Muscle layer of colon (tissue), 2 donors: ENCODE results near the gene MAN1A1.

Experiments
- H3K27ac ChIP-seq: one replicate; pipeline ENCODE4 v1.7.0; 2013; ENCODE audit warnings: low read depth, mild to moderate bottlenecking, low read length, moderate library complexity
- H3K27me3 ChIP-seq, 2 donors: one replicate each; pipeline ENCODE4 v1.7.0; 2013; ENCODE audit warnings: low read length in 2 of 2, mild to moderate bottlenecking in 2 of 2; ENCODE audit not compliant: insufficient read depth in 2 of 2, control insufficient read depth in 1 of 2
- H3K36me3 ChIP-seq: one replicate; pipeline ENCODE4 v1.7.0; 2013; ENCODE audit warnings: mild to moderate bottlenecking, low read length; ENCODE audit not compliant: insufficient read depth
- H3K4me1 ChIP-seq: one replicate; pipeline ENCODE4 v1.7.0; 2013; ENCODE audit warnings: mild to moderate bottlenecking, low read length; ENCODE audit not compliant: insufficient read depth
- H3K4me3 ChIP-seq, 2 donors: one replicate each; pipeline ENCODE4 v1.7.0; 2013; ENCODE audit warnings: low read length in 2 of 2, low read depth in 1 of 2, mild to moderate bottlenecking in 1 of 2, moderate library complexity in 1 of 2
- H3K9ac ChIP-seq: one replicate; pipeline ENCODE4 v1.7.0; 2013; ENCODE audit warnings: low read length
- H3K9me3 ChIP-seq: one replicate; pipeline ENCODE4 v1.7.0; 2013; ENCODE audit warnings: mild to moderate bottlenecking, low read length
- donor health status: abdominal sarcoma.
- donor health status: Adenocarcinoma of cecum.

The MAN1A1 gene

DNA sequence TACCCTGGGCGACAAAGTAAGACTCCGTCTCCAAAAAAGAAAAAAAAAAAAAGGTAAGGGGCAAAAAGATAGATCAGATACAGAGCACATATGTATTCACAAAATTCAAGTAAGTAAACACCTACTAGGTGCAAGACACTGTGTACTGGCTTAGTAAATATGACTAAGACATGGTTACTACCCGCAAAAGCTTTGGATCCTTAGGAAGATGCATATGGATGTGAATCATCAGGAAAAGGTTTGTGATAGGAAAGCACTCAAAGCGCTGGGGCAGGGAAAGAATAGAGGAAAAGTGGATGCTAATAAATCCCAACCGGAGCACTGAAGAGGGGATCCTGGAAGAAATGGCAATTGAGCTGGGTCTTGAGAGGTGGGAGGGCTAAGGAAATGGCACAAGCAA, 152.3 kb downstream of the MAN1A1 start:
- no peaks in the 10 kb centered on the region for H3K9me3 ChIP-seq
- no peaks in the 10 kb centered on the region for H3K27me3 ChIP-seq
- H3K4me3 ChIP-seq, result no peak overlapping the region
- H3K36me3 ChIP-seq, result peaks cover 6% of the 10 kb centered on the region
- no peak overlapping the region for H3K9ac ChIP-seq
- no peak overlapping the region for H3K27ac ChIP-seq
- no peaks in the 10 kb centered on the region for H3K4me1 ChIP-seq

DNA sequence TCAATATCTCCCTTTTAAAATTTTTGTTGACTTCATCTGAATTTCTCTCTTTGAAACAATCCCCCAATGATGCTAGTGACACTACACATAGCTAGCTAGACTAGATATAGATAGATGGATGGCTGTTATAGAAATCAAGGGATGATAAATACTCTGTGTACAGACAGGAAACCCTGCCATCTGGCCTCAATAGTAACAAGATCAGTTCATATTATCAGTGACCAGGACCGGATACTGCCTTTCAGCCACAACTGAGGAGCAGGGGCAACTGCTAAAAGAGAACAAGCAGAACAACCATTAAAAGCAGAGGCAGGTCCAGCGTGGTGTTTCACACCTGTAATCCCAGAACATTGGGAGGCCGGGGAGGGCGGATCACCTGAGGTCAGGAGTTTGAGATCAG, 152.8 kb downstream of the MAN1A1 start:
- no peaks in the 10 kb centered on the region for H3K9me3 ChIP-seq
- no peaks in the 10 kb centered on the region for H3K27me3 ChIP-seq
- peaks cover 6% of the 10 kb centered on the region for H3K36me3 ChIP-seq
- no peaks in the 10 kb centered on the region for H3K4me1 ChIP-seq
- no peak overlapping the region for H3K9ac ChIP-seq
- H3K27ac ChIP-seq, result no peak overlapping the region
- H3K4me3 ChIP-seq, result no peak overlapping the region

DNA sequence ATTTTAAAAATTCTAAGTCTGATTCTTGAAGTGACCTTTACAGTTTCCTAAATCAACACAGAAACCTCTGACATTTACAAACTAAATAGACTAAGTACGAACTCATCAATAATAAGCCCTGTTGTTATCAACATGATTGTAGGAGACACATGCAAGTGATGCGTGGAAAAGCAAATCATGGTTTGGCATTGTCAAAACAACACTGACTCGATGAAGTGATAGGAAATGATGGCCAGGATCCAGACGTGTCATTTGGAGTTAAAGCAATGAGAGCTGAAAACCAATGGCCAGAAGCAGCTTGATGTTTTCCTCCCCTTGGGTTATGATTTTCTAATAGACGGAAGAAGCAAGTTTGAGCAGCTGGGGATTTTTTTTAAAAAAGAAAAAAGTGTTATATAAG, 153.7 kb downstream of the MAN1A1 start:
- Histone ChIP-seq H3K4me3 (no peak overlapping the region), H3K9ac (no peak overlapping the region), H3K27me3 (no peaks in the 10 kb centered on the region), H3K36me3 (no peaks in the 10 kb centered on the region), H3K9me3 (no peaks in the 10 kb centered on the region), H3K4me1 (no peaks in the 10 kb centered on the region), H3K27ac (no peak overlapping the region)

DNA sequence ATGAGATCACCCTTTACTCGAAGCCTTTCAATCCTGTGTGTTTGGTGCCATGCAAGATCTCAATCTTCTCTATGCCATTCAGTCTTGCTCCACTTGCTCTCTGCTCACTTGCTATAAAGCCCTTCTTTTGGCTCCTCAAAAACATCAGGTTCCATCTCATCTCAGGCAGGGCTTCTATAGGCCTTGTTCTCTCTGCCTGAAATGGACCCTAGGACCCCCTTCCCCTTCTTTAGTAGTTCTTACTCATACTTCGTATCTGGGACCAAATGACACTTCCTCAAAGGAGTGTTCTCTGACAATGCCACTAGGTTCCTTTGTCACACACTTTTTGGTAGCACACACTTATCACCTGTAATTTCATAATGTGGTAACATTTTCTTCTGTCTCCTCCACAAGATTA, 154.4 kb downstream of the MAN1A1 start:
- Histone ChIP-seq H3K9ac (no peak overlapping the region), H3K27me3 (no peaks in the 10 kb centered on the region), H3K36me3 (no peaks in the 10 kb centered on the region), H3K27ac (no peak overlapping the region), H3K4me3 (no peak overlapping the region), H3K4me1 (no peaks in the 10 kb centered on the region), H3K9me3 (no peaks in the 10 kb centered on the region)

DNA sequence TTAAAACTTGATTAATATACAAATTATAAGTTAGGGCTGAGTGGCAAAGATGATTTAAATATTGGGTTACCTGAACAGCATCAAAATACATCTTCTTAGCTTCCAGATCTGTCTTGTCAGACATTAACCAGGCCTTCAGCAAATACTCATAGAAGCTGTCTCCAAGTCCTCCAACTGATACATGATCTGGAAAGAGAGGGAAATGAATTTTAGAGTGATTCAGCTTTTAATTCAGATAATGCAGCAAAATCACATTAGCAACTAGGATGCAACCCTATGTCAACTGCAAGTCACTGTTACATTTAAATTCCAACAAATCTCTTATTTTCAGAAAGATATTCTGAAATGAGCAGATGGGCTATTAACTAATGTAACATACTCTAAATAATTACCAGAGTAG, 155.9 kb downstream of the MAN1A1 start:
- H3K9ac ChIP-seq, result no peak overlapping the region
- H3K27ac ChIP-seq, result no peak overlapping the region
- no peak overlapping the region for H3K4me3 ChIP-seq
- H3K36me3 ChIP-seq, result peaks cover 9% of the 10 kb centered on the region
- no peaks in the 10 kb centered on the region for H3K9me3 ChIP-seq
- H3K27me3 ChIP-seq, result no peaks in the 10 kb centered on the region
- H3K4me1 ChIP-seq, result no peaks in the 10 kb centered on the region

DNA sequence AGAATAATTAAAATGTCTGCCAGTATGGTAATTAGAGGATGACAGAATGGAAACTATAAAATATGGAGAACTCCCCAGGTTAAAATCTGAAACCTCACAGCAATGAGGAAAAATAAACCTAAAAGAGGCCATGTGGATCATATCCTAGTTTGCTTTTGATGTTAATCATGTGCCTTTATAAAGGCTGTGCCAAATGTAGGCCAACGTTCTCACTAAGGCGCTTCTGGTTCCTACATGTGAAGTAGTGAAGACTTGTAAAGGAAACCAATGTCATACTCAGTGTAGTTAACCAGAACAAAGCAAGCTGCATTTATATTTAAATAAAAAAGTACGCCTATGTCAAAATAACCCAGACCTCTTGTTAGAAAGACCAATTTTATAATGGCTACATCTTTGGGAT, 157.4 kb downstream of the MAN1A1 start:
- H3K4me3 ChIP-seq, result no peak overlapping the region
- no peak overlapping the region for H3K9ac ChIP-seq
- H3K27ac ChIP-seq, result no peak overlapping the region
- peaks cover 9% of the 10 kb centered on the region for H3K36me3 ChIP-seq
- no peaks in the 10 kb centered on the region for H3K4me1 ChIP-seq
- no peaks in the 10 kb centered on the region for H3K9me3 ChIP-seq
- no peaks in the 10 kb centered on the region for H3K27me3 ChIP-seq

DNA sequence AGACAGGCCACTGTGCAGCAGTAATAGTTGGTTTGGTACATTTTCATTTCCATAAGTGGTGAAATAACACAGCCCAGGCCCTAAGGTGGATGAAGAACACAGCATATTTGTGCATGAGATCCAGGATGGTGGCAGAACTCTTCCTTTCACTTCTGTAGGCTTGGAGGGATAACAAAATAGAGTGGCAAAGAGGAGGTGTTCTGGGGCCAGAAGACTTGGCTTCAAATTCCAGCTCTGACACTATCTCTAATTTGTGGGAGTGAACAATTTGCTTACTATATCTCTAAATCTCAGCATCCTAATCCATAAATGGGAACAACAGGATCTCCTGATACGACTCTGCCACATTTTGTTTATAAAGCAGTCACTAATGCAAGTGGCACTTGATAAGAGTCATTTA, 159.4 kb downstream of the MAN1A1 start:
- Histone ChIP-seq H3K9ac (no peak overlapping the region), H3K4me1 (no peaks in the 10 kb centered on the region), H3K27ac (no peak overlapping the region), H3K4me3 (no peak overlapping the region), H3K36me3 (peaks cover 9% of the 10 kb centered on the region), H3K27me3 (no peaks in the 10 kb centered on the region), H3K9me3 (no peaks in the 10 kb centered on the region)

DNA sequence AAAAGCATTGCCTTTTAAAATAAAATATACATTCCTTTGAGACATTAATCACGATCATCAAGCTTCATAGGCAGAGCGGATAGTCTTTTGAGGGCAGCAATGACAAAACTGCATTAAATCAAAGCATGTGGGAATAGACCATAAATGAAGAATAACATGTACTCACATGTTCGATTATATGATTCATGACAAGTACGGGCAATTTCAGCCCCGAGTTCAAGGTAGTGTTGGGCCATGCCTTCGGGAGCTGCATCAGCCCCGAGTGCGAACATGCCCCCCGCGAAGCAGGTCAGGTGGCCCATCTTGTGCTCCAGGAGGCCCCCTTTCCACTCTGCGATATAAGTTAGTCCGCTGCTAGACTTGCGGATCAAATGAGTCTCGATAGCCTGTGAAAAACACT, 160.1 kb downstream of the MAN1A1 start:
- H3K27me3 ChIP-seq, result no peaks in the 10 kb centered on the region
- peaks cover 9% of the 10 kb centered on the region for H3K36me3 ChIP-seq
- H3K9me3 ChIP-seq, result no peaks in the 10 kb centered on the region
- H3K9ac ChIP-seq, result no peak overlapping the region
- no peak overlapping the region for H3K4me3 ChIP-seq
- H3K4me1 ChIP-seq, result no peaks in the 10 kb centered on the region
- H3K27ac ChIP-seq, result no peak overlapping the region

DNA sequence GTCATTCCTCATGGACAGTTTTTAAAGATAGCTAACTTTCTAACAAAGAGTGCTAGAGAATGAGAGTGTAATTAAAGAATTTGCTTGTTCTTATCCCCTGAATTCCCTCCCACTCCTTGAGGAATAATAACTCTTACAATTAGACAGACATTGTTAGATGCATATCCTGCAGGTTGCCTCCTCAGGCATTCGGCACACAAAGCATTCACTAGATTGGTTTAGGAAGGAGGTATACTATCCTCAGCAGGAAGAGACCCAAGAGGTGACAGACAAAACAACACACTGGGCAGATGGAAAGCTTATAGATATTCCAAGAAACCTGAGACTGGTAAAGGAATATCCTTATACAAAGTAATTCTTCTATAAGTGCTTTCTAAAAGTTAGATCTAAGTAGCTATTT, 162.0 kb downstream of the MAN1A1 start:
- H3K27ac ChIP-seq, result no peak overlapping the region
- H3K9ac ChIP-seq, result no peak overlapping the region
- H3K9me3 ChIP-seq, result no peaks in the 10 kb centered on the region
- H3K4me3 ChIP-seq, result no peak overlapping the region
- no peaks in the 10 kb centered on the region for H3K27me3 ChIP-seq
- H3K36me3 ChIP-seq, result peaks cover 9% of the 10 kb centered on the region
- no peaks in the 10 kb centered on the region for H3K4me1 ChIP-seq

DNA sequence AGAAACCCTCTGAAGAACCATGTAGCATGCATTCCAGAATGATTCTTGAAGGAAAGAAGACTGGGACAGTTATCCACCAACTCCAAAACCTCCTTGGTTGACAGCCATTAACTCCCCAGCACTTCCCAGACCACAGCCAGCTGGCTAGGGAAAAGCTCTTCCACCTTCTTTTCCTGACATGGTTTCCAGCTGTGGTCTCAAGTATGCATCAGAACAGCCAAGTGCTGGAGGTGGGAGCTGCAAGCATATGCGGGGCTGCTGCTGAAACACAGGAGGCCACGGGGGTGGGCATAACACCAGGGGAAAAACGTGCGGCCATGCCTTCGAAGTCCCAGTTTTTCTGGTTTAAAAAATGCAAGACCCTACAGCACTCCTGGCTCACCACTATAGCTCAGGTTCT, 163.1 kb downstream of the MAN1A1 start:
- H3K4me1 ChIP-seq, result no peaks in the 10 kb centered on the region

DNA sequence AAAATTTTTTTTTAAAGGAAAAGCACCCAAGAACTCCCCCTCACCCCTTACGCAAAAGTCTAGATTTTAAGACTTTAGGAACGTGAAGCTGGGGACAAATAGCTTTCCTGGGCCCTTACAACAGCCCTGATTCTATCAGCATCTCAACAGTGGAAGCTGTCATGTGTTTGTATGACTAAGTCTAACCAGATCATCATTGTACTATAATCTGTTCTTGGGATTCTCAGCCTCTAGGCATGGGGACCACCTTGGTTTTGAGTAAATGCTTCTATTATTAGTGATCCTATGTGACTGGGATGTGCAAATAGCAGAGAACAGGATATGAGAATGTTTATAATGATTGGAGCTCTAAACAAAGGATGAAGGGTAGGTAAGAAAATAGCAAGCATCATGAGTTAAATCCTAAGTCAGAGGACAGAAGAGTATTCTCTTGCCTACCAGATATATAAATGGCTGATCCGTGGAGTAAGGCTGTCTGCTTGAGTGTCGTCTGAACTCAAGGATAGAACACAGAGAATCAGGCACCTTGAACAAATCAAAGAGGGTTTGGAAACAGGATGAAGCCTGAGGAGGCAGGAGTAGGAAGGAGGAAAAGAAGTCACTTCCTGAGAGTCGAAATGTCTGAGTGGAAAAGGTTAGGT, 165.4 kb downstream of the MAN1A1 start:
- Histone ChIP-seq H3K9me3 (no peaks in the 10 kb centered on the region), H3K9ac (no peak overlapping the region), H3K4me3 (no peak overlapping the region), H3K36me3 (peaks cover 1% of the 10 kb centered on the region), H3K4me1 (no peaks in the 10 kb centered on the region), H3K27me3 (no peaks in the 10 kb centered on the region), H3K27ac (no peak overlapping the region)

More for the DNA sequence above, 163.1 kb downstream of the MAN1A1 start:
- H3K9me3 ChIP-seq, result no peaks in the 10 kb centered on the region
- no peak overlapping the region for H3K9ac ChIP-seq
- H3K36me3 ChIP-seq, result peaks cover 9% of the 10 kb centered on the region
- no peak overlapping the region for H3K4me3 ChIP-seq
- H3K27ac ChIP-seq, result no peak overlapping the region
- no peaks in the 10 kb centered on the region for H3K27me3 ChIP-seq

DNA sequence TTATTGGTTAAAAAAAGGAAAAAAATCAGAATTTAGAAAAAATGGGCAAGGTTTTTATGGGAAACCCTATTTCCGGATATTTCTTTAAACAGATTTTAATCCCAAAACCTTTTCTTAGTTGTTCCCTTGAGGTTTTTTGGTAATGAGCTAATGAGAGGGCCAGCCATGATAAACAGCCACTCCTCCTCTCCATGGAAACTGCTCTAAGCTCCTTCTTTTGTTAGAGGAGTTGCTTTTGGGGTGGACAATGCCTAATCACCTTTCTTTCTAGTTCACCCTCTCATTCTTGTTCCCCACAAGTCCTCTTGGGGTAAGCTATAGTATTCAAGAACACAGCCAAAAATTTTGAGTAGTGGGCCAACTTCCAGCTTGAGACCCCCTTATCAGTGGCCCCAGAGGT, 166.1 kb downstream of the MAN1A1 start:
- H3K27me3 ChIP-seq, result no peaks in the 10 kb centered on the region
- no peak overlapping the region for H3K9ac ChIP-seq
- H3K27ac ChIP-seq, result no peak overlapping the region
- H3K4me3 ChIP-seq, result no peak overlapping the region
- no peaks in the 10 kb centered on the region for H3K9me3 ChIP-seq
- H3K36me3 ChIP-seq, result no peaks in the 10 kb centered on the region
- no peaks in the 10 kb centered on the region for H3K4me1 ChIP-seq
